NCI-H1092 treated with DMSO at 0.1 percent for 48 hours (cell line): ENCODE results near the gene ERBB4.

ENCODE experiments used
- DNase-seq: peaks from one replicate; lab custom pipeline; 2025; lab: John Stamatoyannopoulos, UW

ERBB4 gene

GRCh38 chr2:211344289-211344688 is 1194.3 kb downstream of the ERBB4 start:
- DNase-seq = no peak

GRCh38 chr2:211333377-211333776 is 1205.2 kb downstream of the ERBB4 start:
- no peak for DNase-seq

GRCh38 chr2:211331736-211332135 is 1206.9 kb downstream of the ERBB4 start:
- no peak for DNase-seq

GRCh38 chr2:211329882-211330281 is 1208.7 kb downstream of the ERBB4 start:
- DNase-seq = no peak

- DNase-seq = no peak
Observed at GRCh38 chr2:211329421-211329820, 1209.2 kb downstream of the ERBB4 start.

- no peak for DNase-seq
Observed at GRCh38 chr2:211328126-211328525, 1210.5 kb downstream of the ERBB4 start.
